AG09319 (cell line): ENCODE measurements around the gene NGEF.

Experiments used
- DNase-seq: peaks from one replicate; pipeline ENCODE4 v3.0.0-alpha.2; 2010; ENCODE audit warnings: low read depth; ENCODE audit errors: extremely low read depth
- TF ChIP-seq, protein P1 (sequence below): IDR thresholded peaks from 2 replicates; pipeline ENCODE4 v1.5.1; 2011; ENCODE audit warnings: low read depth, mild to moderate bottlenecking, inconsistent platforms, low read length, moderate library complexity

The NGEF gene

DNA sequence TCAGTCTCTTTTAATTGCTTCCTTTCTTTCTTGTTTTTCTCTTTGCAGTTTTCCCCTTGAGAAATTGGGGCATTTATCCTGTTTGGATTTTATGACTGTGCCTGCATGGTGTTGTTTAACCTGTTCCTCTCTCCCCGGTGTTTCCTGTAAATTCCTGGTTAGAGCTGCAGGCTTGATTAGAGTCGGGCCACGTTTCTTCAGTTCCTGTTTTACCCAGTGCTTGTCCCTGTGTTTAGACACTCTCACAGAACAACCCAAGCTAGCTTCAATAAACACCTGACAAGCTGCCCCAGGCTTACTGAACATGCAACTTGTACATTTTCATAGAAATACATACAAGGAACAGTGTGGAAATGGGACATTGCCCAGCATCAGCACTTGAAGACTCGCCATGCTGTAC is 53.9 kb downstream of the NGEF start:
- no peak for DNase-seq
- TF ChIP-seq, protein P1, sequence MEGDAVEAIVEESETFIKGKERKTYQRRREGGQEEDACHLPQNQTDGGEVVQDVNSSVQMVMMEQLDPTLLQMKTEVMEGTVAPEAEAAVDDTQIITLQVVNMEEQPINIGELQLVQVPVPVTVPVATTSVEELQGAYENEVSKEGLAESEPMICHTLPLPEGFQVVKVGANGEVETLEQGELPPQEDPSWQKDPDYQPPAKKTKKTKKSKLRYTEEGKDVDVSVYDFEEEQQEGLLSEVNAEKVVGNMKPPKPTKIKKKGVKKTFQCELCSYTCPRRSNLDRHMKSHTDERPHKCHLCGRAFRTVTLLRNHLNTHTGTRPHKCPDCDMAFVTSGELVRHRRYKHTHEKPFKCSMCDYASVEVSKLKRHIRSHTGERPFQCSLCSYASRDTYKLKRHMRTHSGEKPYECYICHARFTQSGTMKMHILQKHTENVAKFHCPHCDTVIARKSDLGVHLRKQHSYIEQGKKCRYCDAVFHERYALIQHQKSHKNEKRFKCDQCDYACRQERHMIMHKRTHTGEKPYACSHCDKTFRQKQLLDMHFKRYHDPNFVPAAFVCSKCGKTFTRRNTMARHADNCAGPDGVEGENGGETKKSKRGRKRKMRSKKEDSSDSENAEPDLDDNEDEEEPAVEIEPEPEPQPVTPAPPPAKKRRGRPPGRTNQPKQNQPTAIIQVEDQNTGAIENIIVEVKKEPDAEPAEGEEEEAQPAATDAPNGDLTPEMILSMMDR: no peak

GRCh38 chr2:232957657-232958090 is 55.4 kb downstream of the NGEF start:
- TF ChIP-seq, protein P1: no peak
- no peak for DNase-seq

GRCh38 chr2:232955856-232956255 is 57.2 kb downstream of the NGEF start:
- no peak for DNase-seq
- TF ChIP-seq, protein P1: no peak

GRCh38 chr2:232954691-232955090 is 58.4 kb downstream of the NGEF start:
- TF ChIP-seq, protein P1: no peak

DNA sequence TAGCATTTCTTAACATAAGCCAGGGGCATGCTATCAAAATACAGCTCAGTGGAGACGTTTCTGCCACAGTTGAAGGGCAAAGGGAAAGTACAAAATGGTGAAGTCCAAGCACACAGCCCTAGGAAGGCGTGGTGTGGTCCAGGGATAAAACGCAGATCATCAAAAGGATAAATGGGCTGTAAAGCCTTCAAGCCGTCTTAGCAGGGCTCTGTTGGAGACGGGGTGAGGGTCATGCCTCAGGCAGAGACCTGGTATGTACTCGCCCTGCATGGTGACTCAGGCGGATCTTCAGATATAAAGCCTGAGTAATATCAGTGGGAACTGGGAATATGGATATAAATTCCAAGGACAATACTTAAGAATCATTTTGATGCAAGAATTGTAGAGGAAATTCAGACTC is 61.2 kb downstream of the NGEF start:
- TF ChIP-seq, protein P1: no peak
- DNase-seq: no peak

More at GRCh38 chr2:232954691-232955090, 58.4 kb downstream of the NGEF start:
- no peak for DNase-seq

DNA sequence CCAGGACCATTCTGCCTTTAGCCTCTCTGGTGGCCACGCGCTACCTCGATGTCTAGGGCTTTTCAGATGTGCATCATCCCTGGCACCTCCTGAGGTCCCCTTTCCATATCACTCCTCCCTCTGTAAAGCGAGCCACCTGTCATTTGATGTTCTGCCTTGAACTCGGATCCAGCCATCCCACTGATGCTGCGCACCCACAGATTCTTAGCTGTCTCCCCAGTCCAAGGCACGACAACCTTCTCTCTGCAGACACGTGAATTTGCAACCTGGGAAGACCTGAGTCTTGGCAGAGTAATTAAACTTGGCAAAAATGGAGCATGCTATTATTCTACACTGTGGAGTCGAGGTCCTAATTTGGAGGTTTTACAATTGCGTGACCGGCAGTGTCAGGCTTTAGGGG is 61.9 kb downstream of the NGEF start:
- TF ChIP-seq, protein P1: no peak
- DNase-seq: no peak

- no peak for DNase-seq
- TF ChIP-seq, protein P1: no peak
These were observed 62.3 kb downstream of the NGEF start for GRCh38 chr2:232950751-232951150.
